H1 (cell line): ENCODE results near the gene MTMR10. TPM values are rescaled to one million over a fixed set of nuclear protein-coding genes. Genes with fewer than 3 reads are reported as not detected.

ENCODE experiments used
- CTCF ChIA-PET: fragments of 300-600 bp; sonication (Branson Sonifier 250); formaldehyde crosslinking; loops from one replicate; lab custom pipeline; 2021; ENCODE audit not compliant: partially characterized antibody; lab: Charles Lee
- POLR2A ChIA-PET: fragments of 300-600 bp; sonication (Branson Sonifier 250); formaldehyde crosslinking; loops from one replicate; lab custom pipeline; 2021; ENCODE audit warnings: inconsistent platforms; ENCODE audit not compliant: partially characterized antibody; lab: Charles Lee
- DNase-seq, 2 experiments: peaks; one replicate each; pipeline versions ENCODE4 v3.0.0 to v3.0.0-alpha.2; 2010 to 2022; ENCODE audit warnings: low spot score in 2 of 2, low read depth in 1 of 2, mixed read lengths in 1 of 2
- FAIRE-seq: peaks from 2 replicates; lab custom pipeline; 2011; peaks lifted over from hg19 to GRCh38; lab: Jason Lieb, UNC
- H2AFZ ChIP-seq: 2 replicates; pipeline ENCODE4 v1.8.1; 2012; ENCODE audit warnings: low read length, inconsistent platforms
- H2AK5ac ChIP-seq: 2 replicates; pipeline ENCODE4 v1.6.1; 2013; ENCODE audit warnings: low read depth, low read length
- H2BK120ac ChIP-seq: replicated peaks from 2 replicates; pipeline ENCODE3; 2013; ENCODE audit warnings: low read depth, low read length, inconsistent platforms
- H2BK12ac ChIP-seq: 2 replicates; pipeline ENCODE4 v1.6.1; 2013; ENCODE audit warnings: low read depth, low read length
- H2BK15ac ChIP-seq: 2 replicates; pipeline ENCODE4 v1.6.1; 2013; ENCODE audit warnings: low read length
- H2BK20ac ChIP-seq: 2 replicates; pipeline ENCODE4 v1.6.1; 2013; ENCODE audit warnings: low read length
- H2BK5ac ChIP-seq: 2 replicates; pipeline ENCODE4 v1.6.1; 2013; ENCODE audit warnings: low read depth, low read length
- H3K14ac ChIP-seq: 2 replicates; pipeline ENCODE4 v1.6.1; 2013; ENCODE audit warnings: inconsistent platforms; ENCODE audit not compliant: insufficient read length
- H3K18ac ChIP-seq: 2 replicates; pipeline ENCODE4 v1.6.1; 2013; ENCODE audit warnings: low read length; ENCODE audit errors: extremely low read depth
- H3K23ac ChIP-seq: 2 replicates; pipeline ENCODE4 v1.6.1; 2013; ENCODE audit warnings: inconsistent platforms; ENCODE audit not compliant: insufficient read length
- H3K23me2 ChIP-seq: 2 replicates; pipeline ENCODE4 v1.6.1; 2013; ENCODE audit warnings: low read depth, low read length
- H3K27ac ChIP-seq: 2 replicates; pipeline ENCODE4 v1.6.1; 2011; ENCODE audit warnings: low read depth, low read length, inconsistent platforms
- H3K27me3 ChIP-seq, 4 experiments: replicated peaks in 1 of 4; 1 replicate in 1 of 4; 2 replicates in 3 of 4; pipeline versions ENCODE4 v1.6.1 to v1.8.1; 2011 to 2013; ENCODE audit warnings: low read length in 3 of 4, mild to moderate bottlenecking in 3 of 4, inconsistent platforms in 2 of 4, mixed read lengths in 2 of 4, moderate library complexity in 1 of 4; ENCODE audit not compliant: control insufficient read depth in 3 of 4, insufficient read depth in 3 of 4; ENCODE audit errors: extremely low read depth in 1 of 4
- H3K36me3 ChIP-seq, 4 experiments: 2 replicates each; pipeline versions ENCODE4 v1.6.1 to v1.8.1; 2011 to 2013; ENCODE audit warnings: mild to moderate bottlenecking in 4 of 4, low read length in 3 of 4, moderate library complexity in 2 of 4, control low read depth in 1 of 4, inconsistent platforms in 1 of 4; ENCODE audit not compliant: insufficient read depth in 4 of 4, control insufficient read depth in 2 of 4
- H3K4ac ChIP-seq: replicated peaks from 2 replicates; pipeline ENCODE3; 2013; ENCODE audit warnings: low read length, low read depth, mixed read lengths, inconsistent platforms; ENCODE audit not compliant: insufficient read length
- H3K4me1 ChIP-seq, 4 experiments: replicated peaks in 1 of 4; 1 replicate in 1 of 4; 2 replicates in 3 of 4; pipeline versions ENCODE4 v1.6.1 to v1.8.1; 2011 to 2013; ENCODE audit warnings: low read length in 3 of 4, inconsistent platforms in 2 of 4, mixed read lengths in 1 of 4; ENCODE audit not compliant: insufficient read depth in 4 of 4, control insufficient read depth in 3 of 4
- H3K4me2 ChIP-seq, 2 experiments: 2 replicates each; pipeline versions ENCODE4 v1.6.1 to v1.8.1; 2011 to 2013; ENCODE audit warnings: low read depth in 2 of 2, low read length in 2 of 2, control low read depth in 1 of 2, inconsistent platforms in 1 of 2, mild to moderate bottlenecking in 1 of 2; ENCODE audit not compliant: insufficient read depth in 1 of 2
- H3K4me3 ChIP-seq, 4 experiments: fragments of 200-600, 300-600 bp in 1 of 4; sonication (generic), shearing (Covaris generic), sonication (Bioruptor Twin) in 1 of 4; 2 replicates each; pipeline versions ENCODE4 v1.5.1 to v1.8.1; 2011 to 2016; ENCODE audit warnings: low read length in 4 of 4, low read depth in 3 of 4, control low read depth in 2 of 4, inconsistent platforms in 2 of 4, mild to moderate bottlenecking in 2 of 4, mixed read lengths in 1 of 4, moderate library complexity in 1 of 4; ENCODE audit not compliant: insufficient read depth in 2 of 4; ENCODE audit errors: extremely low read depth in 1 of 4
- H3K56ac ChIP-seq: replicated peaks from 2 replicates; pipeline ENCODE3; 2013; ENCODE audit warnings: low read depth, mild to moderate bottlenecking, mixed read lengths, low read length, inconsistent platforms; ENCODE audit not compliant: insufficient read length
- H3K79me1 ChIP-seq: 2 replicates; pipeline ENCODE4 v1.6.1; 2013; ENCODE audit warnings: low read depth, low read length, control low read depth
- H3K79me2 ChIP-seq, 2 experiments: 2 replicates each; pipeline versions ENCODE4 v1.6.1 to v1.8.1; 2012 to 2013; ENCODE audit warnings: low read length in 2 of 2, mild to moderate bottlenecking in 2 of 2, inconsistent platforms in 1 of 2; ENCODE audit not compliant: insufficient read depth in 2 of 2, control insufficient read depth in 1 of 2
- H3K9ac ChIP-seq, 4 experiments: replicated peaks in 1 of 4; 1 replicate in 1 of 4; 2 replicates in 3 of 4; pipeline versions ENCODE4 v1.6.1 to v1.8.1; 2011 to 2013; ENCODE audit warnings: low read depth in 3 of 4, low read length in 3 of 4, control low read depth in 2 of 4, mild to moderate bottlenecking in 2 of 4, moderate library complexity in 2 of 4, inconsistent platforms in 1 of 4; ENCODE audit errors: extremely low read depth in 1 of 4
- H3K9me3 ChIP-seq, 2 experiments: 2 replicates each; pipeline versions ENCODE4 v1.6.1 to v1.8.1; 2012 to 2013; ENCODE audit warnings: mild to moderate bottlenecking in 2 of 2, moderate library complexity in 2 of 2, control low read depth in 1 of 2, inconsistent platforms in 1 of 2, low read depth in 1 of 2, low read length in 1 of 2, mixed read lengths in 1 of 2; ENCODE audit not compliant: insufficient read depth in 2 of 2
- H4K20me1 ChIP-seq, 2 experiments: replicated peaks in 1 of 2; 2 replicates each; pipeline versions ENCODE3 to v1.8.1; 2011 to 2013; ENCODE audit warnings: inconsistent platforms in 2 of 2, low read length in 2 of 2, mild to moderate bottlenecking in 1 of 2; ENCODE audit not compliant: insufficient read depth in 2 of 2, control insufficient read depth in 1 of 2
- H4K5ac ChIP-seq: 2 replicates; pipeline ENCODE4 v1.6.1; 2013; ENCODE audit warnings: low read length, low read depth, mixed read lengths, inconsistent platforms; ENCODE audit not compliant: insufficient read length
- H4K8ac ChIP-seq: 2 replicates; pipeline ENCODE4 v1.8.0; 2013; ENCODE audit warnings: mild to moderate bottlenecking, moderate library complexity, low read length, inconsistent platforms; ENCODE audit not compliant: insufficient read depth; ENCODE audit errors: extremely low read depth
- H4K91ac ChIP-seq: replicated peaks from 2 replicates; pipeline ENCODE3; 2013; ENCODE audit warnings: low read length, mixed read lengths, inconsistent platforms; ENCODE audit not compliant: insufficient read length
- BCL11A ChIP-seq, 2 experiments: IDR thresholded peaks; one replicate each; pipeline ENCODE4 v1.6.1; 2011; ENCODE audit warnings: low read depth in 2 of 2, low read length in 2 of 2, mild to moderate bottlenecking in 2 of 2
- CBX5 ChIP-seq: fragments of 300-800, 300-1000 bp; sonication (generic); IDR thresholded peaks from 2 replicates; pipeline ENCODE4 v1.7.1; 2016; ENCODE audit warnings: antibody characterized with exemption, low read length, low read depth
- CHD2 ChIP-seq: IDR thresholded peaks from 2 replicates; pipeline ENCODE4 v1.6.1; 2012; ENCODE audit warnings: low read length, improper control_type of control experiment
- EGR1 ChIP-seq: IDR thresholded peaks from 2 replicates; pipeline ENCODE4 v1.6.1; 2011; ENCODE audit warnings: low read depth, low read length, borderline replicate concordance
- EP300 ChIP-seq, 2 experiments: IDR thresholded peaks; 1 replicate in 1 of 2; 2 replicates in 1 of 2; pipeline ENCODE4 v1.6.1; 2011 to 2012; ENCODE audit warnings: low read depth in 2 of 2, low read length in 2 of 2, mild to moderate bottlenecking in 2 of 2, borderline replicate concordance in 1 of 2, inconsistent platforms in 1 of 2, moderate library complexity in 1 of 2
- GTF2F1 ChIP-seq: IDR thresholded peaks from 2 replicates; pipeline ENCODE4 v1.6.1; 2012; ENCODE audit warnings: low read depth, low read length, improper control_type of control experiment, borderline replicate concordance
- KDM1A ChIP-seq: fragments of 200-600, 300-600 bp; sonication (generic); IDR thresholded peaks from 2 replicates; pipeline ENCODE4 v1.7.1; 2016; ENCODE audit warnings: mild to moderate bottlenecking, low read length, borderline replicate concordance
- POLR2A ChIP-seq, 2 experiments: IDR thresholded peaks; 1 replicate in 1 of 2; 2 replicates in 1 of 2; pipeline ENCODE4 v1.6.1; 2011; ENCODE audit warnings: low read depth in 2 of 2, low read length in 2 of 2, mild to moderate bottlenecking in 2 of 2; ENCODE audit errors: control extremely low read depth in 1 of 2
- POLR2AphosphoS5 ChIP-seq: IDR thresholded peaks from 2 replicates; pipeline ENCODE4 v1.6.1; 2011; ENCODE audit warnings: low read depth, low read length
- RBBP5 ChIP-seq: IDR thresholded peaks from 2 replicates; pipeline ENCODE4 v1.7.1; 2012; ENCODE audit warnings: low read depth, mild to moderate bottlenecking, inconsistent platforms, low read length, moderate library complexity, borderline replicate concordance
- RNF2 ChIP-seq: fragments of 200-900, 300-1000 bp; sonication (generic); IDR thresholded peaks from 2 replicates; pipeline ENCODE4 v1.7.1; 2016; ENCODE audit warnings: borderline replicate concordance, low read depth, mild to moderate bottlenecking, antibody characterized with exemption, low read length; ENCODE audit not compliant: poor library complexity, severe bottlenecking; ENCODE audit errors: missing control alignments
- SP1 ChIP-seq: IDR thresholded peaks from 2 replicates; pipeline ENCODE4 v1.6.1; 2011; ENCODE audit warnings: low read depth, low read length
- SUZ12 ChIP-seq: fragments of 200-600 bp; sonication (generic); IDR thresholded peaks from 2 replicates; pipeline ENCODE4 v1.6.1; 2012; ENCODE audit warnings: mild to moderate bottlenecking, inconsistent platforms, low read length, moderate library complexity, mixed read lengths
- TAF1 ChIP-seq: IDR thresholded peaks from 2 replicates; pipeline ENCODE4 v1.6.1; 2011; ENCODE audit warnings: mild to moderate bottlenecking, low read depth, low read length
- TAF7 ChIP-seq: optimal IDR thresholded peaks from 2 replicates; pipeline ENCODE3; 2011; ENCODE audit warnings: low read depth, mild to moderate bottlenecking, inconsistent platforms, low read length, moderate library complexity, borderline replicate concordance
- TBP ChIP-seq: IDR thresholded peaks from 2 replicates; pipeline ENCODE4 v1.6.1; 2011; ENCODE audit warnings: low read depth, low read length, improper control_type of control experiment
- polyA plus RNA-seq, 7 experiments: library from polyadenylated mRNA; depleted of rRNA in 3 of 7; stranded (reverse) in 5 of 7; unstranded in 2 of 7; fragments of >200 nt in 5 of 7; fragments of 200-250 nt in 2 of 7; gene quantifications; 1 replicate in 5 of 7; 2 replicates in 1 of 7; 4 replicates in 1 of 7; pipeline versions ENCODE4 v1.2.1 to v1.2.3, GENCODE V29; 2011 to 2013; ENCODE audit warnings: missing spikeins in 2 of 7, mixed read lengths in 2 of 7
- total RNA-seq: library from RNA; stranded (reverse); fragmentation: NEBNext Ultra II Directional; extraction: Animal tissue kit (Norgen Biotek cat#: 25700); gene quantifications from 2 replicates; pipeline ENCODE4 v1.2.1, GENCODE V29; 2021

Gene MTMR10
- total and polyA plus RNA-seq, 2 of the 8 experiments (the other 6 are each of a cell fraction or from before 2014, with no cell fraction given) = 3.8 to 13.1 TPM

- POLR2A ChIA-PET = interaction anchor here (1.5 kb wide), 1 partner anchor 10 kb away, joined by 3 read pairs; no protein-coding TSS in a partner anchor
- no peak overlapping the region for H3K18ac ChIP-seq
Measured at GRCh38 chr15:30933293-30933692, 58.1 kb downstream of the MTMR10 start.

More at GRCh38 chr15:30933293-30933692, 58.1 kb downstream of the MTMR10 start:
- Histone ChIP-seq H3K23ac (no peak overlapping the region), H4K8ac (no peak overlapping the region), H3K79me2 (no peaks in the 10 kb centered on the region), H3K4me3 (no peak overlapping the region), H3K14ac (no peak overlapping the region), H4K91ac (no peak overlapping the region), H3K4me2 (no peak overlapping the region), H3K9me3 (no peaks in the 10 kb centered on the region; a peak in 2 of 4 replicates)
- no peak for FAIRE-seq
- DNase-seq = no peak
- TF ChIP-seq TAF7 (no peak), KDM1A (no peak), RBBP5 (no peak), SP1 (no peak), RNF2 (no peak), POLR2A (IDR thresholded peaks at IDR 0.05; ENCODE audit: control extremely low read depth in 1 of 2, low read depth in 2 of 2, low read length in 2 of 2) (no peak), EP300 (IDR thresholded peaks at IDR 0.05; ENCODE audit: borderline replicate concordance in 1 of 2, low read depth in 2 of 2, low read length in 2 of 2) (no peak), EGR1 (no peak), CHD2 (no peak), TAF1 (no peak), GTF2F1 (no peak), SUZ12 (no peak), TBP (no peak), CBX5 (no peak), POLR2AphosphoS5 (no peak), BCL11A (IDR thresholded peaks at IDR 0.05; ENCODE audit: low read depth in 2 of 2, low read length in 2 of 2) (no peak)
- TF ChIP-seq, all 59 proteins: peak for 0
- no peak overlapping the region for H2BK5ac ChIP-seq
- peaks cover 6 to 36% (median 30%) of the 10 kb centered on the region in 4 experiments for H3K36me3 ChIP-seq
- no peak overlapping the region for H2AK5ac ChIP-seq
- H4K5ac ChIP-seq = no peak overlapping the region
- no peaks in the 10 kb centered on the region for H3K4me1 ChIP-seq
- H3K27ac ChIP-seq = no peak overlapping the region
- H3K27me3 ChIP-seq = no peaks in the 10 kb centered on the region
- H2BK15ac ChIP-seq = no peak overlapping the region
- H4K20me1 ChIP-seq = no peaks in the 10 kb centered on the region
- CTCF ChIA-PET = interaction anchor here (1.8 to 2.0 kb wide), 2 partner anchors 59 to 196 kb away, joined by 5 to 6 read pairs; partner anchors contain the start of gene MTMR10
- no peak overlapping the region for H2BK12ac ChIP-seq
- H3K56ac ChIP-seq = no peak overlapping the region
- H3K9ac ChIP-seq = no peak overlapping the region
- no peak overlapping the region for H2BK120ac ChIP-seq
- no peak overlapping the region for H2AFZ ChIP-seq
- H3K23me2 ChIP-seq = no peaks in the 10 kb centered on the region
- no peak overlapping the region for H3K4ac ChIP-seq
- H2BK20ac ChIP-seq = no peak overlapping the region
- no peaks in the 10 kb centered on the region; the same call in 1 of the 2 replicates for H3K79me1 ChIP-seq
